ENCODE results near the gene SOX15. TPM values are rescaled to one million over a fixed set of nuclear protein-coding genes. Genes with fewer than 3 reads are reported as not detected.
A peak's percentile ranks its signal among the peaks of the same experiment; 100 is the strongest.

The SOX15 gene
- total RNA-seq, 2 experiments from 2014 or later: 0.84 to 1.6 TPM

GRCh38 chr17:7574176-7574953, 15.5 kb downstream of the SOX15 start:
- Histone ChIP-seq H3K9me3 (ENCODE audit: low read length) (no peaks in the 10 kb centered on the region), H4K20me1 (ENCODE audit: insufficient read depth, low read length) (peaks cover 33% of the 10 kb centered on the region), H3K27ac (ENCODE audit: low read depth, low read length, poor library complexity, severe bottlenecking) (peak overlapping the region; percentile 94), H3K79me2 (ENCODE audit: insufficient read depth, low read depth, low read length) (peaks cover 46% of the 10 kb centered on the region), H3K4me1 (ENCODE audit: insufficient read depth, low read length, poor library complexity, severe bottlenecking) (peaks cover 63% of the 10 kb centered on the region), H3K36me3 (ENCODE audit: insufficient read depth, low read length) (peaks cover 92% of the 10 kb centered on the region), H2AFZ (ENCODE audit: low read length) (no peak overlapping the region), H3K4me2 (ENCODE audit: low read length) (peak overlapping the region; percentile 88), H3K9me2 (ENCODE audit: insufficient read depth, low read length) (no peaks in the 10 kb centered on the region), H3K4me3 (ENCODE audit: low read depth, low read length, poor library complexity, severe bottlenecking) (peak overlapping the region; percentile 99)
- CTCF ChIA-PET (ENCODE audit: unreplicated experiment): no interaction called here
- POLR2A ChIA-PET: interaction anchor here (0.6 to 1.2 kb wide), 3 partner anchors 9 to 13 kb away, joined by 3 to 5 read pairs (median 3); partner anchors contain the start of gene MPDU1
- TF ChIP-seq EZH2phosphoT487 (IDR thresholded peaks at IDR 0.05; ENCODE audit: borderline replicate concordance, low read depth, low read length) (no peak), CTCF (conservative IDR thresholded peaks at IDR 0.05; ENCODE audit: low read length) (no peak)
- BruUV-seq (replicated peaks): no TSS peak
- DNase-seq (ENCODE audit: low spot score): no peak
- intact Hi-C loops (cut with micrococcal nuclease; ENCODE audit: unreplicated experiment): loop anchor here (5.0 kb wide), 3 partner anchors 113 to 332 kb away; partner anchors contain the start of genes GABARAP, TP53 and WRAP53

- TF ChIP-seq EZH2phosphoT487 (IDR thresholded peaks at IDR 0.05; ENCODE audit: borderline replicate concordance, low read depth, low read length) (no peak), CTCF (conservative IDR thresholded peaks at IDR 0.05; ENCODE audit: low read length) (no peak)
- peak; percentile 92 for DNase-seq (ENCODE audit: low spot score)
- peaks cover 91% of the 10 kb centered on the region for H3K36me3 ChIP-seq (ENCODE audit: insufficient read depth, low read length)
- peaks cover 54% of the 10 kb centered on the region for H3K4me1 ChIP-seq (ENCODE audit: insufficient read depth, low read length, poor library complexity, severe bottlenecking)
- ChIA-PET CTCF (ENCODE audit: unreplicated experiment) (no interaction called here), POLR2A (interaction anchor here (0.6 to 1.2 kb wide), 4 partner anchors 10 to 13 kb away, joined by 3 to 5 read pairs (median 3); partner anchors contain the start of gene MPDU1)
- no peaks in the 10 kb centered on the region for H3K9me2 ChIP-seq (ENCODE audit: insufficient read depth, low read length)
- no peak overlapping the region for H2AFZ ChIP-seq (ENCODE audit: low read length)
- H3K4me3 ChIP-seq (ENCODE audit: low read depth, low read length, poor library complexity, severe bottlenecking): peak overlapping the region; percentile 99
- intact Hi-C loops (cut with micrococcal nuclease; ENCODE audit: unreplicated experiment): loop anchor here (1.0 to 5.0 kb wide), 4 partner anchors 41 to 331 kb away; partner anchors contain the start of genes FXR2, GABARAP, TP53 and WRAP53
- H3K79me2 ChIP-seq (ENCODE audit: insufficient read depth, low read depth, low read length): peaks cover 46% of the 10 kb centered on the region
- H3K27ac ChIP-seq (ENCODE audit: low read depth, low read length, poor library complexity, severe bottlenecking): peak overlapping the region; percentile 94
- peaks cover 33% of the 10 kb centered on the region for H4K20me1 ChIP-seq (ENCODE audit: insufficient read depth, low read length)
- BruUV-seq (replicated peaks): no TSS peak
- H3K4me2 ChIP-seq (ENCODE audit: low read length): peak overlapping the region; percentile 88
- no peaks in the 10 kb centered on the region for H3K9me3 ChIP-seq (ENCODE audit: low read length)
Observed at GRCh38 chr17:7573324-7574080, 16.4 kb downstream of the SOX15 start.
